Activated CD8-positive, alpha-beta memory T cell treated with anti-CD3 and anti-CD28 coated beads for 48 hours (primary cell): ENCODE measurements around the gene BMERB1.
"Not testable (repeated sequence)": the region's sequence is repeated elsewhere in the genome, so short reads cannot be mapped to it uniquely, and the experiment has no call there.

Source experiments
- DNase-seq, 3 experiments: peaks; one replicate each; pipeline ENCODE4 v3.0.0-alpha.2; 2020; ENCODE audit warnings: low read depth in 2 of 3, low spot score in 2 of 3

BMERB1 gene

GRCh38 chr16:15521390-15521757 lies 87.0 kb downstream of the BMERB1 start:
- DNase-seq, result no peak

DNA sequence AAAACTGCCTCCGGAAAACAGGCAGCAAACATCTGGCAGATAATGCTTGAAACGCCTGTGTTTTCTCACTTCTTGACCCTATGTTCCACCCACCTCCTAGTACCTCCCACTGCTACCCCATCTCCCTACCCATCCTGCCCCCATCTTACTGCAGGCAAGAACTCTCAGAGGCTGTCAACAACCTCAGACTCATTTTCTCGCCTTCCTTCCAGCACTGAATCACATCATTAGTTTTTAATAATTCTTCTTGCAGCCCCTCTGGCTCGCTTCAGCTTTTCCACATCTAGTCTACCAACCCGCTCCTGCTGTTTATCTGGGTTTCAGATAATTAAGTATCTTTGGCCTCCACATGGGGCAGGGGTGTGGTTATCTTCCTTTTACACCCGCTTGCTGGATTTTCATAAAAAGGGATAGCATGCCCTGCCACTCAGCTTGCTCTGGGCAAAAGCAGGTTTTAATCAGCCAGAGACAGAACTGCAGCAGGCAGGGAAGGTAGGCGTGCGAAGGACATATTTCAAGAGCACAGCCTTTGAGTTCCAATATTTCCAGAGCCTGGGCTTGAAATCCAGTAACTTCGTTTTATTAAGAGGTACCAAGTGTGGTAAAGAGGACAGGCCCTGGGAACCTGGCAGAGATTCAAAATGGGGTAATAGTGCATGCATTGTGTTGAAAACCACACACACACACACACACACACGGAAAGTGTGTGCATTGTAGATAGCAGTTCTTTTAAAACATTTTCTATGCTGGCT lies 87.5 kb downstream of the BMERB1 start:
- DNase-seq, result no peak

GRCh38 chr16:15523092-15523541 lies 88.7 kb downstream of the BMERB1 start:
- no peak for DNase-seq

DNA sequence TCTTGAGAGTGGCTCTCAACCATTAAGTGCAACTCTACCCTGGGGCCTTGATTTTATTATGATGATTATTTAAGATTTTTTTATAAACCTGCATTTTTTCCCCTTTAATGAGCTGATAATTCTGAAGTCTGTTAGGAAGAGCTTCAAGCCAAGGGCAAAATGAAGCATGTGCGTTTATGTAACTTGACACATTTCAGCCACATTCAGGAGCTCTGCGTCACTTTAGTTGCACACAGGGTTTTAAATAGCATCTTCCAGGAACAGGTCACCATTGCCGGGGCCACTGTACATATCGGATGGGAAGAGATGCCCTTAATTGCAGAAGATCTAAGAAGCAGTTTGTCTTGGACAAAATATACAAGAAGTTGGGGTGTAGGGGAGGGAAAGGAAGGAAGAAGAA lies 89.6 kb downstream of the BMERB1 start:
- no peak for DNase-seq

GRCh38 chr16:15524966-15525365 lies 90.6 kb downstream of the BMERB1 start:
- DNase-seq, result no peak

DNA sequence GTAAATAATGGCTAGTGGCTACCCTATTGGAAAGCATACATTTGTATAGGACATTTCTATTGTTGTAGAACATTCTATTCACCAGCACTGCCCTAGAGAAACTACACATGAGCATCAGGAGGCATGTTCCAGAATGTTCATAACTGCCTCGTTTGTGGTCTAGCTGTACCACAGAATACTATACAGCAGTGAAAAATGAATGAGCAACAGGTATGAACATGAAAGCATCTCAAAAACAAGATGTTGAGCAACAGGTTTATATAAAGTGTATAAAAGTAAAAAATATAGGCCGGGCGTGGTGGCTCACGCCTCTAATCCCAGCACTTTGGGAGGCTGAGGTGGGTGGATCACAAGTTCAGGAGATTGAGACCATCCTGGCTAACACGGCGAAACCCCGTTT lies 91.7 kb downstream of the BMERB1 start:
- DNase-seq, result no peak

- no peak for DNase-seq
Observed at GRCh38 chr16:15526731-15527130, 92.3 kb downstream of the BMERB1 start.

DNA sequence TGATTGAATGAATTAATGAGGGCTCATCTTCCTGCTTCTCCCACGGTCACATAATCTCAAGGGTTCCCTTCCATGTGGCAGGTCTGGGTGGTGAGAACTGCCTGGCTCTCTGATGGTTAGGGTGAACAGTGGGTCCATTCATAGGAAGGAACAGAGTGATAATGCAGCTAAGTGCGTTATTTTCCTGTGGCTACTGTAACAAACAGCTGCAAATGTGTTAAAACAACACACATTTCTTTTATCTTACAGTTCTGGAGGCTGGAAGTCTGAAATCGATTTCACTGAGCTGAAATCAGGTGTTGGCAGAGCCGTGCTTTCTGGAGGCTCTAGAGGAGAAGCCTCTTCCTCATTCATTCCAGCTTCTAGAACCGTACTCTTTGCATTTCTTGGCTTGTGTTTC lies 95.3 kb downstream of the BMERB1 start:
- DNase-seq, result no peak

- no peak for DNase-seq
Observed at GRCh38 chr16:15530085-15530484, 95.7 kb downstream of the BMERB1 start.

DNA sequence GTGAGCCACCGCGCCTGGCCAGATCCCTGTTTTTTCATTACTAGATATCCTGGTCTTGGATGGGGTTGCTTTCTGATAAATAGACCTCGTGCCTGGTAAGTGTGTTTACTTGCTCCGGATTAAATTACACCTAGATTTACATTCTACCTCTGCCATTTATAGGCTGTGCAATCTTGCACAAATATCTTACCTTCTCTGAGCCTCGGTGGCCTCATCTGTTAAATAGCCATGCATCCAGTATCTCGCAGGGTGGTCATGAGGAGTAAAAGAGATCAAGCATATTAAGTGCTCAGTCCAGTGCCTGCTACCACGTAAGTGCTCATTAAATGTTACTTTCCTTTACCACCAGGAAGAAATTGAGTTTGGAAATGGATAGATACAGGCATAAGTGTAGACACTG lies 98.4 kb downstream of the BMERB1 start:
- DNase-seq, result no peak

- DNase-seq, result no peak
Observed at GRCh38 chr16:15533386-15533785, 99.0 kb downstream of the BMERB1 start.

- DNase-seq, result no peak
Observed at GRCh38 chr16:15535772-15536171, 101.4 kb downstream of the BMERB1 start.

- DNase-seq, result no peak
Observed at GRCh38 chr16:15536843-15537242, 102.5 kb downstream of the BMERB1 start.

DNA sequence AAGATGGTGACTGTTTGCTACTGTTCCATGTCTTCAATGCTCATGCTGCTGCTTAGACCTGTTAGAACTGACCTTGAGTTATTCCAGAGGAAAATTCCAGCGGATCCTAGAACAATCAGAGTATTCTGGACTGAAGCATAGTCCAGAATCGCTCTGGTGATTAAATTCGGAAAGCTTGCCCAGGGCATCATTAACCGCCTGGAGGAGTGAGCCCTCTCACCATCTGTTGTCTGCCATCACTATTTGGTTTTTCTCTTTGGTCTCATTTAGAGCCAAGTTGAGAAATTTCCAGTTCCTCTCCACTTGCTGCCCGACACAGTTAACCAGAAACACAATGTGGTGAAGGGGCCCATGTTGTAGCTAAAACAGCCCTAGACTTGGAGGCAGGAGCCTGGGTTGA lies 104.1 kb downstream of the BMERB1 start:
- no peak for DNase-seq

GRCh38 chr16:15539197-15539596 lies 104.8 kb downstream of the BMERB1 start:
- DNase-seq, result no peak

DNA sequence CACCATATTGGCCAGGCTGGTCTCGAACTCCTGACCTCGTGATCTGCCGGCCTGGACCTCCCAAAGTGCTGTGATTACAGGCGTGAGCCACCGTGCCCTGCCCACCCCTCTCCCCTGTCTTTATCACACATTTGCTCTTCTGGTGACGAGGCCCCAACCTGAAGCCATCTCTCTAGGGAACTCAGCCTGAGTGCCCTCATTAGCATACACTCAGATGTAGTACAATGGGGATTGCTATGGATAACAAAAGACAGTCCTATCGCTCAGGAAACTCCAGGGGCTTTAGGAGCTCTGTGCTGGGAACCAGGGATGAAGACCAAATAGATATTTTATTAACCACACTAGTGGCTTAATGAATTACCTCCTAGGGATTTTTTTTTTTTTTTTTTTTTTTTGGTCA lies 107.9 kb downstream of the BMERB1 start:
- DNase-seq, result no peak

DNA sequence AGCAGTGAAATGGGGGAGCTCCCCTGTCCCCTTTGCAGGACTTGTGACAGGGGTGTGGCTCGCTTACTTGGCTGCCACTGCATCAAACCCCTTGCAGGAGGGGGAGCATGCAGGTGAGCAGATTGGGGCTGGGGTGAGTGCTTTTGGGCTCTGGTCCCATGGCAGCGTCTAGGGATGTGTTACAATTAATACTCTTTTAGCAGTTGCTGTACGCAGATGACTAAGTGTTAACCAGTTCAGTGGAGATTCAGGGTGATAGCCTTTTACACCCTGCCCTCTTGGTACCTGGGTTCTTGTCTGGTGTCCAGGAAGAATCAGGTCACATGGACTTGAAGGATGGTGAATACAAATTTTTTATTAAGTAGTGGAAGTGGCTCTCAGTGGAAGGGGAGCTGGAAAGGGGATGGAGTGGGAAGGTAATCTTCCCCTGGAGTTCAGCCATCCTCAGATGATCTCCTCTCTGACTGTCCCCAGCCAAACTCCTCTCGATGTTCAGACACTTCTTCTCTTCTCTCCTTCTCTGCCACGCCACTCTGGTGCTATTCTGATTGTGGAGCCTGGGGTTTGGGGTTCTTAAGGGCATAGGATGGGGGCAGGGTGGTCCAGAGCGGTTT lies 108.5 kb downstream of the BMERB1 start:
- no peak for DNase-seq

- DNase-seq, result no peak
Observed at GRCh38 chr16:15544405-15544804, 110.0 kb downstream of the BMERB1 start.

DNA sequence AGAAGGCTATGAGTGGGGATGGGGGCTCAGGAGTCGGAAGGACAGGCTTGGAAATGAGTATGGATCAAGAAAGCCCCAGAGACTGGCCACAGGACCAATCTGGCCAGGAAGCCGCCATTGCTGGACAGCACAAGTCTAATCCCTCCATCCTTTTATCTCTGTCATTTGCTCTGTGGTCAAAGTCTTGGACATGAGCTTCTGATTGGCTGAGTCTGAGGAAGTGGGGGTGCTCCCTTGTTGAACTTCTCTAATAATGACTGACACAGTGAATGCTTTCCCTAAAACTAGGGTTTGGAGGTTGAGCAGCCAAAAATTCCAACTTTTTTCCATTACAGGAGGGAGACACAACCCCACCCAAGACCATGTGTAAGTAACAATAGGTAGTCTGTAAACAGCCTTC lies 111.2 kb downstream of the BMERB1 start:
- DNase-seq, result no peak

- not testable (repeated sequence) for DNase-seq
Observed at GRCh38 chr16:15547072-15547767, 112.8 kb downstream of the BMERB1 start.

GRCh38 chr16:15547768-15548096 lies 113.3 kb downstream of the BMERB1 start:
- no peak for DNase-seq

DNA sequence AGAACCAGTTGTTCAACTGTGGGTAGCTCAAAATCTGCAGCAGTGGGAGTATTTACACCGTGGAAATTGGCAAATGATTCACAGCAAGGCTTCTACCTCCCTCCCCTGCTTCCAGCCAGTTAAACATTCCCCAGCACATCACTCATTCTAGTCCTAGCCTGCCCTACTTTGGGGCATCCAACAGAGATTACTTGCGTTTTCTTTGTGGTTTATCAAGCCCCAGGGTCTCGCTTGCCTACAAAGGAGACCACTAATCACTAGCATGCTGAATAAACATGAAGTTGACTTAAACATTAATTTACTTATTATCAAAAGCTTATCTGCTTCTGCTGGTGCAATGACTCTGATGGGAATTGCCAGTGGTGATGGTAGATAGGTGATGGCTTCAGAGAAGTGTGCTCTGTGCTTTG lies 114.1 kb downstream of the BMERB1 start:
- DNase-seq, result no peak

DNA sequence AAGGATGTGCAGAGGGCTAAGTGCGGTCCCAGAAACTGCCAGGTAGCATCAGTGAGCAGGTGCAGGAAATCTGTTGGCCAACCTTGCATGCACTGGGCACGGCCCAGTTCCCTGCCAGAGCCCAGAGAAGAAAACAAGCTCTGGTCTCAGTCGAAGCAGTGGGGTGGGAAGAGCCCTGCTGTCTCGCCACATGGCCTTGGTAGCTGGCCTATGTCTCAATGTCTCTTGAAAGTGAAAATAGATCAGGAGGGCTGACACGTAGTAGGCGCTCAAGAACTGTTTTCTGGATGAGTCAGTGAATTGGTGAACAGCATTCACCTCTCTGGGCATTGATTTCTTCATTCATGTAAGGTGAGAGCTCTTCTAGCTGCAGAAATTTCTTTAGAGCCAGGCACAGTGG lies 118.1 kb downstream of the BMERB1 start:
- no peak for DNase-seq
